Measurements from ENCODE around the gene DIP2C. TPM values are rescaled to one million over a fixed set of nuclear protein-coding genes. Genes with fewer than 3 reads are reported as not detected.
"Not testable (repeated sequence)": the region's sequence is repeated elsewhere in the genome, so short reads cannot be mapped to it uniquely, and the experiment has no call there.

DIP2C gene
- total RNA-seq, 2 experiments from 2014 or later: 1.6 to 1.7 TPM

DNA sequence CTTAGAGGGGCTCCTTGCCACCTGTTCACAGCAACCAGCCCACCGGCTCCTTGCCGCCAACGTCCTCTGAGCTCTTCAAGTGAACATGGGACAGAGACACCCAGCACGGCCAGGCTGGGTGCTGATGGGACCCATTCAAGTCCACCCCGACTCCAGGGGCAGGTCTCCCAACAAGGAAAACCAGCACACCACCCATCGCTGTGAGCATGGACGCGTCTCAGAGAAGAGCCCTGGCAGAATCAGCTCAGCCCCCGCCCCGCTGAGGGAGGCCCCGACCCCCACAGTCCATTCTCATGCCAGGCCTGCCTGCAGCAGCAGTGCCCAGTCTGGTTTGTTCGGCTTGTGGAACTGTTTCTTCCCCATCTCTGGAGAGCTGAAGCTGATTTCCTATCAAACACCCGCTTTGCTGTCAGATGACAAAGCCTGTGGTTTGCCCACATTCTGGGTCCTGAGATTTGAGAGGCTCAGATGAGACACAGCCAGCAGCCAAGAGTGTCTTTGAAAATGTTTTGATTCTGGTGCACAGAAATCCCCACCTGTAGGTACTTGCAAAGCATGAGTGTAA, 337.6 kb downstream of the DIP2C start:
- Mint-ChIP-seq H3K4me1 (peaks cover 31% of the 10 kb centered on the region), H3K4me3 (peak overlapping the region; percentile 74), H3K27me3 (no peaks in the 10 kb centered on the region), H3K36me3 (peaks cover 1% of the 10 kb centered on the region), H3K9me3 (peaks cover 4% of the 10 kb centered on the region), H3K27ac (peak overlapping the region; percentile 82)
- peak; percentile 75 for ATAC-seq (ENCODE audit: low read depth)
- DNase-seq: peak; percentile 49
- POLR2A ChIA-PET: interaction anchor here (0.8 kb wide), 1 partner anchor 22 kb away, joined by 3 read pairs; no protein-coding TSS in a partner anchor

DNA sequence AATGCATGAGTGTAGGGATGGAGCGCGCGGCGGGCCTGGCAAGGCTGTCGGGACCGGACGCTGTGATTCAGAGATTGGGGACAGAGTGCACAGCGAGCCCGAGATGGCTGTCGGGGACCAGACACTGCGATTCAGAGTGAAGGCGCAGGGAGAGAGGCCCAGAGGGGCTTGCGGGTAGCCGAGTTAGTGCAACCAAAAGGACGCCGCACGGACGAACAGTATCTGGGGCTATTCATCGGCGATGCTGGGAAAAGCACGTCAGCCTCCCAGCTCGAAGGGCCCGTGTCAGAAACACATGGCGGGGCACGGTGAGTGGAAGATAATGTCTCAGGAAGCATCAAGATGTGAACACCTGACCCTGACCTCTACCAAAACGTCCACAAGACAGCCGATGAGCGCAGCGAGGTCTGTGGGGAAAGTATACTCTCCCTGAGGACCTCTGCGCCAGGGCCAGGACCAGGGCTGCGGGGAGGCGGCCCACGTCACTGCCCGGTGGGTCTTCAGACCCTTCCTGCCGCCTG, 338.4 kb downstream of the DIP2C start:
- H3K27me3 Mint-ChIP-seq: no peaks in the 10 kb centered on the region
- POLR2A ChIA-PET: no interaction called here
- no peak for ATAC-seq (ENCODE audit: low read depth)
- DNase-seq: no peak
- H3K4me1 Mint-ChIP-seq: peaks cover 28% of the 10 kb centered on the region
- no peak overlapping the region for H3K4me3 Mint-ChIP-seq
- peaks cover 1% of the 10 kb centered on the region for H3K36me3 Mint-ChIP-seq
- peaks cover 4% of the 10 kb centered on the region for H3K9me3 Mint-ChIP-seq
- H3K27ac Mint-ChIP-seq: peak overlapping the region; percentile 15

GRCh38 chr10:349081-349480, 340.4 kb downstream of the DIP2C start:
- Mint-ChIP-seq H3K4me1 (peaks cover 24% of the 10 kb centered on the region), H3K4me3 (no peak overlapping the region), H3K9me3 (peaks cover 4% of the 10 kb centered on the region), H3K36me3 (peaks cover 1% of the 10 kb centered on the region), H3K27me3 (no peaks in the 10 kb centered on the region), H3K27ac (no peak overlapping the region)
- DNase-seq (no peak), ATAC-seq (ENCODE audit: low read depth) (no peak)
- POLR2A ChIA-PET: no interaction called here

DNA sequence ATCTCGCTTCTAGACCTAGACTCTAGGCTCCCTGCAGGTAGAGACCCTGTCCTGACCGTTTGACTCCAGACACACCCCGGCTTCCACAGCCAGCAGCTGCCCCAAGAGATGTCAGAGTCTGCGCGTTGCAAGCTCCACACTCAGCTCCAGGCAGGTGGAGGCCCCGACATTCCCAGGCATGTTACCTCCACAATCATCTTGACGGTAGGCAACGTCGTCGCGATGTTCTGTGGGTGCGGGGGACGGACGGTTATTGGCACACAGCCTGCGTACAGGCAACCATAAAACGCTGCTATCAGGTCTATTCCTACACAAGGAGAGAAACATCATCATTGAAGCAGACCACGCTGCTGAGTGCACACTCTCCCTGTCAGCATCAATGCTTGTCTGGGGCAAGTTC, 341.0 kb downstream of the DIP2C start:
- Mint-ChIP-seq H3K27ac (no peak overlapping the region), H3K4me3 (no peak overlapping the region), H3K27me3 (no peaks in the 10 kb centered on the region), H3K36me3 (peaks cover 1% of the 10 kb centered on the region), H3K9me3 (peaks cover 4% of the 10 kb centered on the region), H3K4me1 (peaks cover 20% of the 10 kb centered on the region)
- POLR2A ChIA-PET: no interaction called here
- DNase-seq: no peak
- ATAC-seq (ENCODE audit: low read depth): no peak

- H3K4me1 Mint-ChIP-seq: peaks cover 16% of the 10 kb centered on the region
- DNase-seq, H3K4me3 Mint-ChIP-seq: not testable (repeated sequence)
Observed at GRCh38 chr10:347774-348173, 341.7 kb downstream of the DIP2C start.

GRCh38 chr10:347190-347589, 342.3 kb downstream of the DIP2C start:
- POLR2A ChIA-PET: interaction anchor here (0.7 kb wide), 1 partner anchor 64 kb away, joined by 3 read pairs; no protein-coding TSS in a partner anchor
- H3K27ac Mint-ChIP-seq: not testable (repeated sequence)

More at GRCh38 chr10:347774-348173, 341.7 kb downstream of the DIP2C start:
- H3K27me3 Mint-ChIP-seq; POLR2A ChIA-PET; H3K27ac Mint-ChIP-seq; H3K36me3 Mint-ChIP-seq; ATAC-seq (ENCODE audit: low read depth); H3K9me3 Mint-ChIP-seq: not testable (repeated sequence)

GRCh38 chr10:344582-345200, 344.8 kb downstream of the DIP2C start:
- peaks cover 4% of the 10 kb centered on the region for H3K9me3 Mint-ChIP-seq
- POLR2A ChIA-PET: no interaction called here
- no peak for ATAC-seq (ENCODE audit: low read depth)
- H3K36me3 Mint-ChIP-seq: peaks cover 1% of the 10 kb centered on the region
- peaks cover 2% of the 10 kb centered on the region for H3K4me1 Mint-ChIP-seq
- no peak for DNase-seq
- H3K4me3 Mint-ChIP-seq: no peak overlapping the region
- no peak overlapping the region for H3K27ac Mint-ChIP-seq
- H3K27me3 Mint-ChIP-seq: no peaks in the 10 kb centered on the region

More at GRCh38 chr10:347190-347589, 342.3 kb downstream of the DIP2C start:
- peaks cover 13% of the 10 kb centered on the region for H3K4me1 Mint-ChIP-seq
- not testable (repeated sequence) for H3K27me3 Mint-ChIP-seq; ATAC-seq (ENCODE audit: low read depth); H3K4me3 Mint-ChIP-seq; H3K9me3 Mint-ChIP-seq; H3K36me3 Mint-ChIP-seq; DNase-seq

DNA sequence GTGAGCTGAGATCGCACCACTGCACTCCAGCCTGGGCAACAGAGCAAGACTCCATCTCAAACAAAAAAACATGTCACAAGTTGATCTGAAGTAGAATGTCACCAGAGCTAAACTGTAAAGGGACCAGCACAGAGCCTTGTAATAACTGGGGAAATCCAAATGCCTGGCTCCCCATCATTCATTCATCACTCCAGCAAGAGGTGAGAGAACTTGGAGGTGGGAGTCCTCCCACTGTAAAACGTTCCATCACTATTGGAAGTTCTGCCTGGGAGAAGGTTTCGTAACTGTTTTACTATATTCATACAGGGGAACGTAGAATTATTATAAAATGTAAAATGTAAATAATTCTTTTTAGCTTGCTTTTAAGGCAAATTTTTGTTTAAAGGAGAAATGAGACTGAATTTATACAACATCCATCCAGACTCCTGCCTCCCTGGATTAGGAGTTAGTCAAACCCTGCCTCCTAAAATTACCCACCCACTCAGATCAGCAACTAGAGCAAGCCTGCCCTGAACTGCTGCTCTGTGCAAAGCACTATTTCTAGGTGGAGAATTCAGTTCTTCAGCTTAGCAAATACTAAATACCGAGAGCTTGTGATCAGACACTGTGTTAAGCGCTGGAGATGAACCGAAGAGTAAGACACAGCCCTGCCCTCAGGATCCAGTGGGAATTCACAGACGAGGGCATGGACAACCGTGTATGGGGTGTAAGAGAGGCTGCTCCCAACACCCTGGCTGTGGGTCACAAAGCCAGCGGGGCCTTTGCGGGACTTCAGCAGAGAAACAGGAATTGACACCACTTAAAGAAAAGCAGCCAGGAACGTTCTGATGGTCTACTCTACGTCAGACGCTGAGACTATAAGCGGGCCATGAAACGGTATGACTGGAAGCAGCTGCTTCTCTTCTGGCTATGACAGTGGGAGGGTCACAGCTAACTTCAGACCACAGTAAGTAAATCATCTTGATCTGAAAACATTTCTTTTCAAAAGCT, 345.9 kb downstream of the DIP2C start:
- H3K9me3 Mint-ChIP-seq: peaks cover 4% of the 10 kb centered on the region

DNA sequence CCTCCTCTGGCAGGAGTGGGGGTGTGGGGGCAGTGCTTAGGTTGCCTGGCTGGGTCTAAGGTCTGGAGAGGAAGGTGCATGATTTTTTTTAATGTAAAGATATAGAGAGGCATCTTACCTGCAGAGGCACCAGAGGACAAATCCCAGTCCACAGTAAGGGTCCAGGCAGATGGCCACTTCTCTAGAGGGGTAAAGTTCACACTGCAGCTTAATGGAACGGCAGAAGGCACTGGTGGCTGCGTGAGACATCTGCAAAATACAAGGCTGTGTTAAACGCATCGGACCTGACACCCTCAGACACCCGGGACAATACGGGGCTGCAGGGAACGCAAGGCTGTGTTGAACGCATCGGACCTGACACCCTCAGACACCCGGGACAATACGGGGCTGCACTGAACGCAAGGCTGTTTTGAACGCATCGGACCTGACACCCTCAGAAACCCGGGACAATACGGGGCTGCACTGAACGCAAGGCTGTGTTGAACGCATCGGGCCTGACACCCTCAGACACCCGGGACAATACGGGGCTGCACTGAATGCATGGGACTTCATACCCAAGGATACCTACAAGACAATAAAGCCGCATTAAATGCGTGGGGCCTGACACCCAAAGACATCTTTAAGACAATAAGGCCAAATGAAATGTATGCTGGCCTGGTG, 348.3 kb downstream of the DIP2C start:
- Mint-ChIP-seq H3K27me3 (no peaks in the 10 kb centered on the region), H3K4me1 (no peaks in the 10 kb centered on the region), H3K27ac (no peak overlapping the region), H3K9me3 (peaks cover 2% of the 10 kb centered on the region), H3K4me3 (no peak overlapping the region), H3K36me3 (peaks cover 4% of the 10 kb centered on the region)
- no peak for DNase-seq
- POLR2A ChIA-PET: no interaction called here
- no peak for ATAC-seq (ENCODE audit: low read depth)

More for the DNA sequence above, 345.9 kb downstream of the DIP2C start:
- no peak for DNase-seq
- Mint-ChIP-seq H3K4me1 (no peaks in the 10 kb centered on the region), H3K36me3 (peaks cover 1% of the 10 kb centered on the region), H3K4me3 (no peak overlapping the region), H3K27me3 (no peaks in the 10 kb centered on the region), H3K27ac (no peak overlapping the region)
- ATAC-seq (ENCODE audit: low read depth): no peak
- POLR2A ChIA-PET: no interaction called here

GRCh38 chr10:340646-341045, 348.8 kb downstream of the DIP2C start:
- H3K36me3 Mint-ChIP-seq: peaks cover 4% of the 10 kb centered on the region
- peaks cover 2% of the 10 kb centered on the region for H3K9me3 Mint-ChIP-seq
- H3K27ac Mint-ChIP-seq: no peak overlapping the region
- H3K4me1 Mint-ChIP-seq: no peaks in the 10 kb centered on the region
- H3K4me3 Mint-ChIP-seq: no peak overlapping the region
- ATAC-seq (ENCODE audit: low read depth) (no peak), DNase-seq (no peak)
- POLR2A ChIA-PET: no interaction called here
- no peaks in the 10 kb centered on the region for H3K27me3 Mint-ChIP-seq

- Mint-ChIP-seq H3K27ac (no peak overlapping the region), H3K4me3 (no peak overlapping the region), H3K27me3 (no peaks in the 10 kb centered on the region), H3K9me3 (peaks cover 2% of the 10 kb centered on the region), H3K36me3 (peaks cover 4% of the 10 kb centered on the region), H3K4me1 (peaks cover under 1% of the 10 kb centered on the region)
- POLR2A ChIA-PET: no interaction called here
- ATAC-seq (ENCODE audit: low read depth) (no peak), DNase-seq (no peak)
Observed at GRCh38 chr10:339038-339391, 350.5 kb downstream of the DIP2C start.

DNA sequence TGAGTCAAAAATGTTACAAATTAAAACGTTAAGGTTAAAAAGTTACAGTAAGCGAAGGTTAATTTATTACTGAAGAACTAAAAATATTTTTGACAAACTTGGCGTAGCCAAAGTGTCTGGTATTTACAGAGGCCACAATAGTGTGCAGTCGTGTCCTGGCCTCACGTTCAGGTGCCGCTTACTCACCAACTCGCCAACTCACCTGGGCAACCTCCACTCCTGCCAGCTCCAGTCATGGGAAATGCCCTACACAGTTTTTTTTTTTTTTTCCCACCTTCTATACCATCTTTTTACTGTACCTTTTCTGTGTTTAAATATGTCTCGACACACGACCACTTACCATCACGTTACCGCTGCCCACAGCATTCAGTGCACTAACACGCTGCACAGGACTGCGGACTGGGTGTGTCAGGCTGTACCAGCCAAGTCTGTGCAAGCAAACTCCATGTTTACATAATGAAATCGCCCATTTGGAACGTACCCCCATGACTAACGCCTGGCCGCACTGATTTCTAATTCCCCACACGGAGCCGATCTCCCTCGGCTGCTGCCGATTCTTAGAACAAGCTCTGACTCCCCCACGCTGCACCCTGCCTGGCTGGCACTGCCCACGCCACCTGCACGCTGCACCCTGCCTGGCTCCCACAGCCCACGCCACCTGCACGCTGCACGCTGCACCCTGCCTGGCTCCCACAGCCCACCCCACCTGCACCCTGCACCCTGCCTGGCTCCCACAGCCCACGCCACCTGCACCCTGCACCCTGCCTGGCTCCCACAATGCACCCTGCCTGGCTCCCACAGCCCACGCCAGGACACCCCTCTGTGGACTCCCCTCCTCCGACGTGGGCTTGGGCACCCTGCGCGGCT, 351.1 kb downstream of the DIP2C start:
- Mint-ChIP-seq H3K27ac (no peak overlapping the region), H3K9me3 (peaks cover 2% of the 10 kb centered on the region), H3K36me3 (peaks cover 4% of the 10 kb centered on the region), H3K4me3 (no peak overlapping the region), H3K4me1 (peaks cover 6% of the 10 kb centered on the region), H3K27me3 (no peaks in the 10 kb centered on the region)
- POLR2A ChIA-PET: no interaction called here
- ATAC-seq (ENCODE audit: low read depth) (no peak), DNase-seq (no peak)

Measured in activated naive CD8-positive, alpha-beta T cell treated with anti-CD3 and anti-CD28 coated beads, Interleukin-2, amount 10 ng/mL, durations not matched to agents 7 days and 5 days (primary cell).